Measurements from ENCODE around the gene PSMD9.

The PSMD9 gene

DNA sequence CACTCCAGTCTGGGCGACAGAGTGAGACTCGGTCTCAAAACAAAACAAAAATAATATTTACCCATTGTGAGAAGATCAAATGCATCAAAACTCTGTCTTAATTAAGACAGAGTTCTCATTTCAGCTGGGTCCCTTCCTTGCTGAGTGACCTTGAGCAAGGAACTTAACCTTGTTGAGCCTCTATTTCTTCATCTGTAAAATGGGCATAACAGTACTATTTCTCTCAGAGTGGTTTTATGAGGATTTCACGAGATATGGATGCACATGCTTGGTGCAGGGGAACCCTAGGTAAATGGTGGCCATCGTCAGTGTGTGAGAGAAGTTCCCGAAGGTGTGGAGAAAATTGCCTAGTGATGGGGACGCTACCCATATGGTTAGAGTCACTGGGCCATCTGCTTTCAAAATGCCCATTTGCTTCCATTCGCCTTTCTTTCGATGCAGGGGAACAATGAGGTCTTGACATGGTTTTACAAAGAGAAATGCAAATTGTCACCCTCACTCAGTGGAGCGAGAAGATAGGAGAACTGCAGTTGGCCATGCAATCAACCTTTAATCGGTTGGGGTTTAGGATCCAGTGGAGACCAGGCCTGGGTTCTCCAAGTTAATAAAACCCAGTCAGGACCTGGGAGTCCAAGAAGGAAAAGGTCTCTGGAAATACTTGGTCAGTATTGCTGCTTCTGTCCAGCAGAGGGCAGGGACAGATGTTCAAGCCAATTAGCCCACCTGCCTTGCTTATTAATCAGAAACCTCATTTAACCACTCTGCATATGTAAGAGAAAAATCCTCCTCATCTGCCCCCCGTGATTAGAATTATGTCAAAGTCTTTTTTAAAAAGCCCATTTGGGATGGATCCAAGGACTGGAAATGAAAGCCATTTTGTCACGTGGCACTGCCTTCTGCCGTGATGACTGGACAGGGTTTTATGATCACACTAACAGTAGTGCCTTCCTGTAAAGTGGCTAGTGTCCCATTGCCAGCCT lies 67.0 kb downstream of the PSMD9 start:
- DNase-seq (ENCODE audit: low read depth in 2 of 2): no peak

DNA sequence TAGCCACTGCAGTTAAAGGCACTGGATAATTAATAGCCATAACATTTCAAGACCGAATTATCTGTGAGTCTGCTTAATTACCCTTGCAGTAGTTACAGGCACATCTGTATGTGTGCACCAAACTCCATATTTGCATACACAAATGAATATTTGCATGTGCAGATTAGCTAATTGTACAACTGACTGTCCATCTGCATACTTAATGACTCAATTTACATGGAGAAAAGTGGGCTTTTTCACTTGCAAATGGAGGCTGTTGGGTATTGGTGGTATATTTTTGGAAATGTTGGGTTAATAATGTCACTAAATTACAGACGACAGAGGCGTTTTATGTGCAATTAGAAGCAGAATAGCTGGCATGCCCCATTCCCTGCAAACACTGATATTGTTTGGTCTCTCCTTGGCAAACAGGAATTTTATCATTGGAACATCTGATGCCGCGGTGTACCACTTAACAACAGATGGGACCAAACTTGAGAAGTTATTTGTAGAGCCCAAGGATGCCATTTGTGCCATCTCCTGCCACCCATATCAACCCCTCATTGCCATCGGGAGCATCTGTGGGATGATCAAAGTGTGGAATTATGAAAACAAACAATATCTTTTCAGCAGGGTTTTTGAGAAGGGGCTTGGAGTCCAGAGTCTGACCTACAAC lies 69.4 kb downstream of the PSMD9 start:
- no peak for DNase-seq (ENCODE audit: low read depth in 2 of 2)

DNA sequence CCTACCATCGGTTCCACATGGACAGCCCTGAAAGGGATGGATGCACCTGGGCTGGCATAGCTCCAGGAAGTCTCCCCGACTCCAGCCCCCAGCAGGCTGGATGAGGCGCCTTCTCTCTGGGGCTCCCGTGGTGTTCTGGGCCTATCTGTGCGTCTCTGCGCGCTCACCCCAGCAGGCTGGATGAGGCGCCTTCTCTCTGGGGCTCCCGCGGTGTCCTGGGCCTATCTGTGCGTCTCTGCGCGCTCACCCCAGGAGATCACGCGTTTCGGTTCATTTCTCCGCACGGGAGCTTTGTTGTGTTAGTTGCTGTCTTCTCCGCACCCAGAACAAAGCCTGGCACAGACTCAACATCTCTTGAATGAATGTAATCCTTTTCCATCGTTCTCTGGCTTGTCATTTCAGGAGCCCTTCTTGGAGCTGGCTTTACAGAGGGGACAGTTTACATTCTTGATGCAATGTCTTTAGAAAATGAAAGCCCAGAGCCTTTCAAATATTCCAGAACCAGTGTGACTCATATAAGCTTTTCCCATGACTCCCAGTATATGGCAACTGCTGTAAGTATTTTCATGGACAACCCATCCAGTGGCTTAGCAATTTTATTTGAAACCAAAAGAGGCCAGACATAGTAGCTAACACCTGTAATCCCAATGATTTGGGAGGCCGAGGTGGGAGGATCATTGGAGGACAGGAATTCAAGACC lies 70.1 kb downstream of the PSMD9 start:
- no peak for DNase-seq (ENCODE audit: low read depth in 2 of 2)

DNA sequence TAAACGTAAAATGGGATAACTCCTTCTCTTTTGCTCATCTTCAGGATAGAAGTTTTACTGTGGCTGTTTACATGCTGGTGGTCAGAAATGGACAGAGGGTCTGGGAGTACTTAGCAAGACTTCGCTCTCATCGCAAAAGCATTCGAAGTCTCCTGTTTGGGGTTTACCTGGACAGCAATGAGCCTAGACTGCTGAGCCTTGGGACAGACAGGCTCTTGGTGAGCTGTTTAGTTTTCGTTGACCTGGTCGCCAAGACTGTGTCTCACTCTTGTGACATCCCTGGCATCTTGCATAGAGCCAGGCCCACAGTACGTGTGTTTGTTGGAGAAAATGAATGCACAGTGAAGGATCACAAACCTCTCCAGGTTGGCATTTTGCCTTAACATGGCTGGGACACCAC lies 72.0 kb downstream of the PSMD9 start:
- DNase-seq (ENCODE audit: low read depth in 2 of 2): no peak

DNA sequence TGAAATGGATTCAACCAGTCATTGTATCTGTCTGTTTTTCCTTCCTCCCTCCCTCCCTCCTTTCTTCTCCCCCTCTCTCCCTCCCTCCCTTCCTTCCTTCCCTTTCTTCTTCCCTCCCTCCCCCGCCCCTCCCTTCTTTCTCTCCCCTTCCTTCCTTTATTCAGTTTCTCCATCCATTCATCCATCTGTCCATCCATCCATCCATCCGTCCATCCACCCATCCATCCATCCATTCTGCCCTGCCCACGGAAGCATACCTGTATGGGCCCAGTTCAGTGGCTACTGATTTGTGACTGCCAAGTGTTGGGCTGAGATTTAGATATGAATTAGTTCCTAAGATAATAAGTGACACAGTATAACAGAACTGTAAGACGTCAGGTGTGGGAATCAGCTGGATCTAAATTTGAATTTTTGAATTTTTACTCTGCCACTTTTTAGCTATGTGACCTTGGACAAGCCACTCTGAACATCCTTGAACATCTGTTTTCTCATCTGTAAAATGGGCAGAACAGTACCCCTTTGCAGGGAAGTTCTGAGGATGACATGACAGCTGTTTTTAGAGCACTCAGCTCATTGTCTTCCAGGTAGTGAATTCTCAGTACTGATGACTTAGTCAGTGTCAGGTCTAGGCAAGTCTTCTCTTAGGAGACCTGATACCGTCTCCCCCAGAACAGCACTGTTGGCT lies 72.7 kb downstream of the PSMD9 start:
- DNase-seq (ENCODE audit: low read depth in 2 of 2): no peak

DNA sequence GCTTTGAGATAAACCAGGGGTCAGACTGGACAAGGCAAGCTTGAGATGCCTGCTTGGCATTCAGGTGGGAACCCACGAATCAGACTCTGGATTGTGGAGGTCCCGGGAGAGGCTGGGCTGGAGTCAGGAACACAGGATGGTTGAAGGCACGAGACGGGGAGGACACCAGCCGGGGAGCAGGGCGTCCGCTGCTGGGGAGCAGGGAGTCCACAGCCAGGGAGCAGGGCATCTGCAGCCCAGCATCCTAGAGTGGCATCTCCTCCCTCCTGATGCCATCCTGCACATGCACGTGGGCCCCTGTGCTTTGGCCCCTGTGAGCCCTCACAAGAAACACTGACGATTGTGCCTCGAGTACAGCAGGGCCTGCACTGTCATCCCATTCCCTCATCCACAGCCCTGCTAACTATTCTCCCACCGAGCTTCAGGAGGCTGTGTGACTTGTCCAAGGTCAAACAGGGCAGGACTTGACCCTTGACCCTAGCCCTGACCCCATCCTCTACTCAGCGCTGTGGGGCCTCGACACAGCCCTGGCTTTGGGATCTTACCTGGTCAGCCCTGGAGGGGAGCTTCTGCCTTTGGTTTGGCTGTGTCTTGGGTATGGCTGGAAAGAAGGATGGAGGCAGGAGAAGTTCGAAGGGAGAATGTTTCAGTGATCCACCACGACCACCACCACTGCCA lies 74.9 kb downstream of the PSMD9 start:
- DNase-seq (ENCODE audit: low read depth in 2 of 2): no peak

DNA sequence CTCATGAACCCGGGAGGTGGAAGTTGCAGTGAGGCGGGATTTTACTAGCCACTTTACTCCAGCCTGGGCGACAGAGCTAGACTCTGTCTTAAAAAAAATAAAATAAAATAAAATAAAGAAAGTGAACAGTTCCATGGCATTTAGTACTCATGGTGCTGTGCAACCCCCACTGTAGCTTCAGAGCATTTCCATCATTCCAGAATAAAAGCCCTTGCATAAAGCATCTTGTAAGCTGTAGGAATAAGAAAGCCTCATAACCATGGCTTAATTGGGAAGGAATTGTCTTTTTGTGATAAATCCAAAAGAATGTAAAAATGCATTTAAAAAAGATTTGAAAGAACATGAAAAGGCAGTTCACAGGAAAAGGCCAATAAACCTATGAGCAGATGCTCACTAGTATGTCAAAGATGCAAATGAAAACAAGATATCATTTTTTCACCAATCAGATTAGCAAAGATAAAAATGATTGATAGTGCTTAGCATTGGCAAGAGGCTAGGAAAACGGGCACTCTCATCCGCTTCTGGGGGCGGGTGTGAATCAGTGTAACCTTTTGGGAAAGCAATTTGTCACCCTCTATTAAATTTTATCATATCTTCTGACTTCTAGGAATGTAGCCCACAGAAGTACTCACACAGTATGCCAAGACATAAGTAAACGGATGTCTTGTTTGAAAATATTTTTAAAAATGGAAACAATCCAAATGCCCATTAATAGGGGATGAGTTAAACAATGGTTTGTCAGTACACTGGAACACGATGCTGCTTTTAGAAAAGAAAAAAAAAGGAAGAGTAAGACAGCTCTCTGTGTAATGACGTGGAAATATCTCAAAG lies 76.4 kb downstream of the PSMD9 start:
- no peak for DNase-seq (ENCODE audit: low read depth in 2 of 2)

DNA sequence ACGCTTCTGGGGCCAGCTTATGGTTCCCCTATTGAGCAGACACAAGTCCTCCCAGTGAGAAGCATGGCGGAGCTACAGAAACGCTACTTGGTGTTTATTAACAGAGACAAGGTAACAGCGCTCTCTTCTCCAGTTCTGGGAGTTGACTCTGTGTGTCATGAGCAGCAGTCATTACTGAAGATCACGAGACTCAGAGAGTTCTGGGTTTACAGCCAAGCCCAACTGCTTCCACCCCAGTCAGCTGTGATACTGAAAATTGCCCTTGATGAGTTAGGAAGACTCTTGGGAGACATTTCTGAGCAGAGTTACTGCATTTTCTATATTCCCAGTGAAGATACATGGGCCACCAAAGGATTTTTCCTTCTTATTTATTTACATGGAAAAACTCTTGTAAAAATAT lies 78.4 kb downstream of the PSMD9 start:
- DNase-seq (ENCODE audit: low read depth in 2 of 2): no peak
